Activated CD8-positive, alpha-beta T cell treated with anti-CD3 and anti-CD28 coated beads, Interleukin-2, amount 10 ng/mL, durations not matched to agents 7 days and 5 days (primary cell): Measurements from ENCODE around the gene FAM151B. TPM values are rescaled to one million over a fixed set of nuclear protein-coding genes. Genes with fewer than 3 reads are reported as not detected.
"Not testable (repeated sequence)": the region's sequence is repeated elsewhere in the genome, so short reads cannot be mapped to it uniquely, and the experiment has no call there.

Experiments used
- ATAC-seq: fragments of 150-1000 bp; cut with Tn5 transposase; one replicate; pipeline ENCODE4 v1.10.0; 2021; ENCODE audit warnings: moderate library complexity
- CTCF ChIA-PET: fragments of 350-600 bp; sonication (Branson Sonifier 250); formaldehyde crosslinking; loops from one replicate; lab custom pipeline; 2021; ENCODE audit warnings: antibody characterized with exemption; lab: Charles Lee
- POLR2A ChIA-PET: fragments of 350-600 bp; sonication (Branson Sonifier 250); formaldehyde crosslinking; loops from one replicate; lab custom pipeline; 2021; ENCODE audit warnings: antibody characterized with exemption; lab: Charles Lee
- DNase-seq: peaks from one replicate; pipeline ENCODE4 v3.0.0-alpha.2; 2020
- H3K27ac Mint-ChIP-seq: one replicate; pipeline ENCODE4 v1.8.0; 2021; ENCODE audit warnings: mild to moderate bottlenecking, mixed read lengths
- H3K27me3 Mint-ChIP-seq: one replicate; pipeline ENCODE4 v1.8.0; 2021; ENCODE audit warnings: low read depth, mixed read lengths
- H3K36me3 Mint-ChIP-seq: one replicate; pipeline ENCODE4 v1.8.0; 2021; ENCODE audit warnings: low read depth, mixed read lengths
- H3K4me1 Mint-ChIP-seq: one replicate; pipeline ENCODE4 v1.8.0; 2021; ENCODE audit warnings: low read depth, mixed read lengths
- H3K4me3 Mint-ChIP-seq: one replicate; pipeline ENCODE4 v1.8.0; 2021; ENCODE audit warnings: mild to moderate bottlenecking, mixed read lengths
- H3K9me3 Mint-ChIP-seq: one replicate; pipeline ENCODE4 v1.8.0; 2022; ENCODE audit warnings: mixed read lengths; ENCODE audit not compliant: insufficient read depth
- total RNA-seq, 2 experiments: library from RNA; stranded (reverse); gene quantifications; one replicate each; pipeline ENCODE4 v1.2.3, GENCODE V29; 2021

FAM151B gene
- total RNA-seq, 2 experiments from 2014 or later, result not detected

- ATAC-seq (no peak), DNase-seq (no peak)
- H3K27ac Mint-ChIP-seq, result no peak overlapping the region
- H3K4me1 Mint-ChIP-seq, result peaks cover 6% of the 10 kb centered on the region
- H3K36me3 Mint-ChIP-seq, result no peaks in the 10 kb centered on the region
- H3K27me3 Mint-ChIP-seq, result peaks cover 68% of the 10 kb centered on the region
- H3K9me3 Mint-ChIP-seq, result no peaks in the 10 kb centered on the region
- peak overlapping the region; percentile 28 for H3K4me3 Mint-ChIP-seq
- CTCF ChIA-PET, result no interaction called here
- POLR2A ChIA-PET, result no interaction called here
Measured at GRCh38 chr5:80569086-80569960, 81.4 kb downstream of the FAM151B start.

GRCh38 chr5:80569961-80570786 lies 82.3 kb downstream of the FAM151B start, which contains the start of gene ANKRD34B:
ANKRD34B (minus strand) TSS chr5:80570280; CDS start chr5:80560019, 10,261 bp downstream.
- no peaks in the 10 kb centered on the region for H3K9me3 Mint-ChIP-seq
- H3K4me1 Mint-ChIP-seq, result peaks cover 6% of the 10 kb centered on the region
- ChIA-PET POLR2A (no interaction called here), CTCF (no interaction called here)
- DNase-seq (peak; percentile 63), ATAC-seq (peak; percentile 88)
- H3K27me3 Mint-ChIP-seq, result peaks cover 69% of the 10 kb centered on the region
- peak within 1 kb of the TSS; percentile 60 for H3K4me3 Mint-ChIP-seq
- no peak within 1 kb of the TSS for H3K27ac Mint-ChIP-seq
- H3K36me3 Mint-ChIP-seq, result no peaks in the 10 kb centered on the region

- H3K4me3 Mint-ChIP-seq, result no peak overlapping the region
- H3K36me3 Mint-ChIP-seq, result no peaks in the 10 kb centered on the region
- ATAC-seq (no peak), DNase-seq (no peak)
- no peaks in the 10 kb centered on the region for H3K9me3 Mint-ChIP-seq
- H3K4me1 Mint-ChIP-seq, result peaks cover 6% of the 10 kb centered on the region
- H3K27ac Mint-ChIP-seq, result no peak overlapping the region
- H3K27me3 Mint-ChIP-seq, result peaks cover 60% of the 10 kb centered on the region
- CTCF ChIA-PET, result no interaction called here
- POLR2A ChIA-PET, result no interaction called here
Measured at GRCh38 chr5:80573062-80573461, 85.2 kb downstream of the FAM151B start.

- Mint-ChIP-seq H3K27ac (no peak overlapping the region), H3K4me3 (no peak overlapping the region), H3K27me3 (peaks cover 51% of the 10 kb centered on the region), H3K36me3 (no peaks in the 10 kb centered on the region), H3K9me3 (no peaks in the 10 kb centered on the region), H3K4me1 (no peaks in the 10 kb centered on the region)
- DNase-seq (no peak), ATAC-seq (no peak)
- ChIA-PET POLR2A (no interaction called here), CTCF (no interaction called here)
Measured at GRCh38 chr5:80576383-80576782, 88.5 kb downstream of the FAM151B start.

- Mint-ChIP-seq H3K4me1 (no peaks in the 10 kb centered on the region), H3K4me3 (no peak overlapping the region), H3K36me3 (no peaks in the 10 kb centered on the region), H3K27ac (no peak overlapping the region), H3K9me3 (no peaks in the 10 kb centered on the region), H3K27me3 (peaks cover 38% of the 10 kb centered on the region)
- CTCF ChIA-PET, result interaction anchor here (1.0 kb wide), 1 partner anchor 18 kb away, joined by 3 read pairs; no protein-coding TSS in a partner anchor
- POLR2A ChIA-PET, result interaction anchor here (0.7 kb wide), 1 partner anchor 208 kb away, joined by 5 read pairs; no protein-coding TSS in a partner anchor
- DNase-seq (no peak), ATAC-seq (no peak)
Measured at GRCh38 chr5:80577707-80578106, 89.8 kb downstream of the FAM151B start.

GRCh38 chr5:80579050-80579449 lies 91.2 kb downstream of the FAM151B start:
- ChIA-PET POLR2A (no interaction called here), CTCF (no interaction called here)
- no peaks in the 10 kb centered on the region for H3K4me1 Mint-ChIP-seq
- ATAC-seq (no peak), DNase-seq (no peak)
- no peaks in the 10 kb centered on the region for H3K36me3 Mint-ChIP-seq
- no peak overlapping the region for H3K4me3 Mint-ChIP-seq
- peaks cover 29% of the 10 kb centered on the region for H3K27me3 Mint-ChIP-seq
- H3K27ac Mint-ChIP-seq, result no peak overlapping the region
- H3K9me3 Mint-ChIP-seq, result no peaks in the 10 kb centered on the region

GRCh38 chr5:80580291-80580690 lies 92.4 kb downstream of the FAM151B start:
- ATAC-seq, POLR2A ChIA-PET, H3K4me3 Mint-ChIP-seq, CTCF ChIA-PET, H3K4me1 Mint-ChIP-seq, H3K27ac Mint-ChIP-seq, H3K36me3 Mint-ChIP-seq, DNase-seq, H3K9me3 Mint-ChIP-seq: not testable (repeated sequence)
- peaks cover 27% of the 10 kb centered on the region for H3K27me3 Mint-ChIP-seq

GRCh38 chr5:80584770-80585169 lies 96.9 kb downstream of the FAM151B start:
- ATAC-seq, result no peak
- no peaks in the 10 kb centered on the region for H3K36me3 Mint-ChIP-seq
- POLR2A ChIA-PET, result no interaction called here

GRCh38 chr5:80588858-80589540 lies 101.1 kb downstream of the FAM151B start:
- CTCF ChIA-PET, result no interaction called here
- Mint-ChIP-seq H3K4me1 (no peaks in the 10 kb centered on the region), H3K27ac (no peak overlapping the region)

More at GRCh38 chr5:80584770-80585169, 96.9 kb downstream of the FAM151B start:
- H3K27me3 Mint-ChIP-seq, result peaks cover 6% of the 10 kb centered on the region
- no peaks in the 10 kb centered on the region for H3K9me3 Mint-ChIP-seq
- DNase-seq, result no peak
- no peaks in the 10 kb centered on the region for H3K4me1 Mint-ChIP-seq
- CTCF ChIA-PET, result no interaction called here
- H3K27ac Mint-ChIP-seq, result no peak overlapping the region
- no peak overlapping the region for H3K4me3 Mint-ChIP-seq

GRCh38 chr5:80590766-80591165 lies 102.9 kb downstream of the FAM151B start:
- Mint-ChIP-seq H3K9me3 (no peaks in the 10 kb centered on the region), H3K27ac (no peak overlapping the region), H3K4me1 (no peaks in the 10 kb centered on the region), H3K27me3 (peaks cover 6% of the 10 kb centered on the region), H3K36me3 (no peaks in the 10 kb centered on the region), H3K4me3 (no peak overlapping the region)
- ChIA-PET POLR2A (no interaction called here), CTCF (no interaction called here)
- DNase-seq (no peak), ATAC-seq (no peak)

More at GRCh38 chr5:80588858-80589540, 101.1 kb downstream of the FAM151B start:
- no peak overlapping the region for H3K4me3 Mint-ChIP-seq
- H3K27me3 Mint-ChIP-seq, result peaks cover 10% of the 10 kb centered on the region
- ATAC-seq, result no peak
- no peak for DNase-seq
- POLR2A ChIA-PET, result no interaction called here
- no peaks in the 10 kb centered on the region for H3K36me3 Mint-ChIP-seq
- H3K9me3 Mint-ChIP-seq, result no peaks in the 10 kb centered on the region

GRCh38 chr5:80591352-80591751 lies 103.5 kb downstream of the FAM151B start:
- H3K27ac Mint-ChIP-seq, result no peak overlapping the region
- H3K4me3 Mint-ChIP-seq, result no peak overlapping the region
- H3K36me3 Mint-ChIP-seq, result no peaks in the 10 kb centered on the region
- no peak for DNase-seq
- ChIA-PET POLR2A (no interaction called here), CTCF (no interaction called here)
- no peak for ATAC-seq
- no peaks in the 10 kb centered on the region for H3K4me1 Mint-ChIP-seq
- peaks cover 6% of the 10 kb centered on the region for H3K27me3 Mint-ChIP-seq
- no peaks in the 10 kb centered on the region for H3K9me3 Mint-ChIP-seq
